SW 1271 (cell line): ENCODE results near the gene KRT32.
"Not testable (repeated sequence)": the region's sequence is repeated elsewhere in the genome, so short reads cannot be mapped to it uniquely, and the experiment has no call there.

Experiments used
- DNase-seq, 2 experiments: peaks; one replicate each; lab custom pipeline; 2025; lab: John Stamatoyannopoulos, UW

Gene KRT32

DNA sequence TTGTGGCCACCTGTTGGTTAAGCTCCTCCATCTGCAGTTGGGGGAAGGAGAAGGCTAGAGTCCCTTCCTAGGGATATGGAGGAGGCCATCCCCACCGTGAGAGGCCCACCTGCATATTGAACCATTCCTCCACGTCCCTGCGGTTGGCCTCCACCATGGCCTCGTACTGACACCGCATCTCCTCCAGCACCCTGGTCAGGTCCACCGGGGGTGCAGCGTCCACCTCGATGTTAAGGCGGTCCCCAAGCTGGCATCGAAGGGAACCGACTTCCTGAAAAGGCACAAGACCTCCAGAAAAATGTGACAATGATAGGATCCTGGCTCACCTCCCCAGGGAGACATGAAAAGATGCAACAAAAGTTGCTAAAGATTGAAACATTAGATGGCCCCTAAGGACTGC is 3.0 kb downstream of the KRT32 start:
- DNase-seq = no peak

- no peak for DNase-seq
These were observed 3.4 kb downstream of the KRT32 start for GRCh38 chr17:41463746-41464145.

DNA sequence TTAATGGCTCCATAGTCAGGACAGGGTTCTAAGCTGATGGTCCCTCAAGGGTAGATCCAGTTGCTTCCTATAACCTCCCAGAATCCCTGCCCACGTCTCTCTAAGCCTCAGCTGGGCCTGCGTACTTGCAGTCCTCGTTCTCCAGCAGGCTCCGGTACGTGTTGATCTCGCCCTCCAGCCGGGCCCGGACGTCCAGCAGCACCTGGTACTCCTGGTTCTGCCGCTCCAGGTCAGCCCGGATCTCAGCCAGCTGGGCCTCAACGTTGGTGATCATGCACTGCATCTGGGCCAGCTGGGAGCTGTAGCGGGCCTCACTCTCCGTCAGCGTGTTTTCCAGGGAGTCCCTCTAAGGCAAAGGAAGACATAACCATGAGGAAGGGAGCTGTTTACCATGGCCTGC is 4.5 kb downstream of the KRT32 start:
- DNase-seq = no peak

- no peak for DNase-seq
These were observed 9.5 kb downstream of the KRT32 start for GRCh38 chr17:41457676-41458075.

- no peak for DNase-seq
These were observed 11.0 kb downstream of the KRT32 start for GRCh38 chr17:41456204-41456603.

GRCh38 chr17:41455236-41455635 is 11.9 kb downstream of the KRT32 start:
- DNase-seq = no peak

- no peak for DNase-seq
These were observed 14.1 kb downstream of the KRT32 start for GRCh38 chr17:41453066-41453465.

DNA sequence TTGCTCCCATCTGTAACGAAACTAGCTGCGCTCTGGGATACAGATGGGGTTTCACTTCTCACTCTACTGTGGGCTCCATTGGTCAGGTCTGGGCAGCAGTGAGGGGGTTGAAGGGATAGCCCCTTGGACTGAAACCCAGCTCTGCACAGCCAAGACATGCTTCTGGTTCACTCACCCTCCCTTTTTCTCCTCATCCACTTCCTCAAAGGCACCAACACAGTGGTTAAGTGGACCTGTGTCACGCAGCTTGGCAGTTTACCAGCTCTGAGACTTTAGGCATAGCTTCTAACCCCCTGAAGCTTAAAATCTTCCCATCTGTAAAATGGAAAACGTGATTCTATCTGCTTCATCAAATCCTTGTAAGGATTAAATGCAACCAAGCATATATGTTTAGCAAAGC is 14.9 kb downstream of the KRT32 start:
- no peak for DNase-seq

GRCh38 chr17:41451154-41451728 is 15.9 kb downstream of the KRT32 start:
- DNase-seq = no peak

DNA sequence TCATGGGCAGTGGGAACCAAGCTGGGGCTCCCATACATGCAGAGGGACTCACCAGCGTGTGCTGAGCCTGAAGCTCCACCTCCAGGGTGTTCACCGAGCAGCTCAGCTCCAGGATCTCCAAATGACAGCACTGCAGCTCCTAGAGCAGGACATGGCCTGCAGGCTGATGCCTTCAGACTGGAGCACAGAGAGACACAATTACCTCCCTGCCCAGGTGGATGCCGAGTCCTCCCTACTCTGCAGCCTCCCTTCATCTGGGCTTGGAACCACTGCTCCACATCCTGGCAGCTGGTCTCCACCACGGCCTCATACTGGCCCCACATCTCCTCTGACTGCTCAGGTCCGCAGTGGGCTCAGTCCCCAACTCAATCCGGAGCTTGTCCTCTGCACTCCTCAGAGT is 18.2 kb downstream of the KRT32 start:
- no peak for DNase-seq

DNA sequence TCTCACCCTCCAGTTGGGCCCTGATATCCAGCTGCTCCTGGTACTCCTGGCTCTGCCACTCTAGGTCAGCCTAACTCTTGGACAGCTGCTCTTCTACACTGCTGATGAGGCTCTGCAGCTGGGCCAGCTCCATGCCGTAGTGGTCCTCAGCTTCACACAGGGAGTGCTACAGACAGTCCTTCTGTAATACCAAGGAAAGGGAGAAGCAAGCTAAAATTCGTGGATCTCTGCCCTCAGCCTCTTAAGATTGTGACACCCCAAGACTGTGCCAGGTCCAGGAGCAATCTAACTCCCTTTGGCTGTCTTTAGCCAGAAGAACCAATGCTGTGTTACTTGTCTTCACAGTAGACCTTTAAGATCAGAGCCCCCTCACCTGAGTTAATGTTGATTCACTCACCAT is 18.7 kb downstream of the KRT32 start:
- no peak for DNase-seq

DNA sequence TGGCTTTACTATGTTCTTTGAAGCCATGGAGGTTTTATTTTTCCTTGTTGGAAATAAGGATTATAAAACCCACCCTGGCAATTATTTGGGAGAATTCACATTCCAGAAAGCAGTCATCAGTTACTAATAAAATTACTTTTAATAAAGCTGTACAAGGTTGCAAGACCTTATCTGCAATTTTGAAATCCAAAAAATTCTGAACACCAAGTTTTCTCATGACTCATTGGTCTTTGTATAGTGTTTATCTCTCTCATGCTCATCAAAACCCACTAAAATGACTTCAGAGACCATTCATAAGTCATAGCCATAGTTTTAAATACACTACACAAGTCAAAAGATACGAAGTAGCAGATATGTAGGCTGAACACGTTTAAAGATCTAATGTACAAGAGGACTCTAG is 20.4 kb downstream of the KRT32 start:
- DNase-seq = no peak

- DNase-seq = no peak
These were observed 22.5 kb downstream of the KRT32 start for GRCh38 chr17:41444640-41445039.

DNA sequence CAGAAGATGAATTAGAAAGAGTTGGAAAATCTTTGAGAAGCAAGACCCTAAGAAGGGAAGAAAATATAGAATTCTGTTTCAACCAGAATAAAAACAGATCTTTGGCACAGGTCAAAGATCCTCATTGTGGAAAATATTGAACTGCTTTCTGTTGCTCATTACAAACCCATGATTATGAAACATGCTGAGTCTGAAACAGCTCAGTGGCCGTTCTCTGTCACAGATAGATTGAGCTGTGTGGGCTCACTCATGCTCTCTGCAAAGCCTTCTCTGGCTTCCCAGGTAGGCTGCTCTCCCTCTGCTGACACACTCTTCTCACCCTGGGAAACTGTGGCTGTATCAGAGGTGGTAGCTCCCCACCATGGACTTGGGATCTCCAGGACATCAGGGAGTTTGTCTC is 23.0 kb downstream of the KRT32 start:
- no peak for DNase-seq

DNA sequence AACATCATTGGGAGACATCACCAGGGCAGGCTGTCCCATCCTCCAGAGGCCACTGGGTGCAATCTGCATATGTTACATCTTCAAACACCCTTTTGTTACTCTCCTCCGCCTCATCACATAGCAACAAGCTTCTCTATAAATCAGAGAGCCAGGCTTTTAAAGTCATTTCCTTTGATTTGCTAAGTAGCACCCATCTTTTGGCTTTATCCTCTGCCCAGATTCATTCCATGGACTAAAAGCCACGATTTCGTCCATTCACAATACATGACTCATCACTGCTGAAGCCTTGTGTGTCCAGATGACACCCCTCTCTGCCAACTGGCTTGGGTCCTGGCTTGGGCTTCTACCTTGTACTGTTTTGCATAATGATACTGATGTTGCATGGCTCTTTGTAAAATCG is 24.4 kb downstream of the KRT32 start:
- DNase-seq = no peak

DNA sequence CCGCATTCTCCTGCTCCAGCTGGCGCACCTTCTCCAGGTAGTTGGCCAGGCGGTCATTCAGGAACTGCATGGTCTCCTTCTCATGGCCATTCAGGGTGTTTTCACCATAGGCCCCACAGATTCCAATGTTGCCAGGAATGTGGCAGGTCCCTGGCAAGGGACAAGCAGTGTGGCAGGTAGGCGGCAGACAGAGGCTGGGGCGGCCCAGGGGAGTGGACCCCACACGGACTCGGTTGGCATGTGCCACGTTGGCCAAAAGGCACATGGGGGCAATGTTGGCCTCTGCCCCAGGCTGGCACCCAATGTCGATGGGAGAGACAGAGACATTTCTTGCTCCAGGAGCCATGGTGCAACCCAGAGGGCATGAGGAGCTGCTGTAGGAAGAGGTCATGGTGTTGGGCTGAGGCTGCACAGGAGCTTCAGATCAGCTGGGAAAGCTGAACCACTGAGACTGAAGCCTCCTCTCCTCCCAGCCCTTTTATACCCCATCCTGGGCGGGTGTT is 26.6 kb downstream of the KRT32 start, which contains the start of gene KRT38:
KRT38 (minus strand) TSS at position 453 of the 503 bp plus-strand sequence; CDS start at position 391, 62 bp downstream.
- DNase-seq = no peak

GRCh38 chr17:41439375-41439774 is 27.8 kb downstream of the KRT32 start:
- no peak for DNase-seq

- no peak for DNase-seq
These were observed 29.4 kb downstream of the KRT32 start for GRCh38 chr17:41437769-41438168.

DNA sequence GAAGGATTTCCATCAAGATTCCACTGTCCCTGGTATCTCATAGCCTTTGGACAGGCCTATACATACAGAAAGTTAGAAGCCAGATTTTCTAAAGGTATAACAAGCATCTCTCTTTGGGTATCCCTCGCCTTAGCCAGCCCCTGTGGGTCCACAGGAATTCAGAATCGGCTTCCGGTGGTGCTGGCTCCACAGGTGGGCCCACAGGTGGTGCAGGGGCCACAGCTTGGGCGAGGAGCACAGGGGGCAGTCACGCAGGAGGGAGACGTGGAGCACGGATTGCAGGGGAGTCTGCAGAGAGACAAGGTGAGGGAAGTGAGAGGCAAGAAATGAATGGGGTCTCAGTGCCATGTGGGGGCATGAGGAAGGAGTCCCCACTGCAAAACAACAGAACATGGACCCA is 29.9 kb downstream of the KRT32 start:
- DNase-seq = no peak

GRCh38 chr17:41434415-41434814 is 32.8 kb downstream of the KRT32 start:
- no peak for DNase-seq

DNA sequence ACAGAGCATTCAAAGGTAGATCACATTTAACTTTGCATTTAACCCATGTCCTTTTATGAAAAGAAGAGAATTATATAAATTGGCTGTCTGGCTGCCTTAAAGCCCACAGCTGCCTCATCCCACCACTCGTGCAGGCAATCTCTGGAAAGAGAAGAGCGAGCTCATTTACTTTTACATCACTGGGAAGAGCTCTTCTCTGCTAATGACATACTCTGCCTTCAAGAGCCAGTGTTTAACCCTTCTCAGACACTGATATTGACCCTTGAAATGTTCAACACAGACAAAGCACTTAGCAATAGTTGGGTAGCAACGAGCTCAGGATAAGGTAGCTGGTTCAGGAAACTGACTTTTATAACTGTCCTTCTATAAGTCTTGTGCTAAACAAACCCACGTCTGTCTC is 33.2 kb downstream of the KRT32 start:
- no peak for DNase-seq

- DNase-seq = no peak
These were observed 33.6 kb downstream of the KRT32 start for GRCh38 chr17:41433586-41433985.

GRCh38 chr17:41430376-41430775 is 36.8 kb downstream of the KRT32 start:
- not testable (repeated sequence) for DNase-seq

GRCh38 chr17:41429667-41430066 is 37.5 kb downstream of the KRT32 start:
- no peak for DNase-seq
